Thoracic aorta (tissue), 2 donors: ENCODE data around the gene POLL. TPM values are rescaled to one million over a fixed set of nuclear protein-coding genes. Genes with fewer than 3 reads are reported as not detected.

Experiments used
- ATAC-seq: fragments of 150-250 bp; one replicate; pipeline ENCODE4 v1.8.0; 2017; ENCODE audit warnings: low read depth; ENCODE audit not compliant: insufficient number of reproducible peaks, low FRiP score
- DNase-seq: peaks from one replicate; pipeline ENCODE4 v3.0.0-alpha.2; 2020; ENCODE audit warnings: low spot score
- H3K27ac ChIP-seq, 2 donors: fragments of 200-600 bp; sonication (generic); 1 replicate in 1 of 2; 2 replicates in 1 of 2; pipeline ENCODE4 v1.5.1; 2016; ENCODE audit warnings: mild to moderate bottlenecking in 2 of 2, moderate library complexity in 2 of 2
- H3K27me3 ChIP-seq: fragments of 200-600 bp; sonication (generic); replicated peaks from 2 replicates; pipeline ENCODE4 v1.6.0; 2016; ENCODE audit warnings: mild to moderate bottlenecking; ENCODE audit not compliant: insufficient read depth
- H3K36me3 ChIP-seq: fragments of 200-600 bp; sonication (generic); one replicate; pipeline ENCODE4 v1.5.1; 2016
- H3K4me1 ChIP-seq, 2 donors: fragments of 200-600 bp; sonication (generic); 1 replicate in 1 of 2; 2 replicates in 1 of 2; pipeline versions ENCODE4 v1.5.1 to v1.6.0; 2016; ENCODE audit warnings: low read depth in 2 of 2, mild to moderate bottlenecking in 1 of 2; ENCODE audit not compliant: control insufficient read depth in 1 of 2
- H3K4me3 ChIP-seq: fragments of 200-600 bp; sonication (generic); 2 replicates; pipeline ENCODE4 v1.5.1; 2016; ENCODE audit warnings: mild to moderate bottlenecking
- H3K9me3 ChIP-seq: fragments of 200-600 bp; sonication (generic); 2 replicates; pipeline ENCODE4 v1.5.1; 2016
- CTCF ChIP-seq: fragments of 200-600 bp; sonication (generic); IDR thresholded peaks from one replicate; pipeline ENCODE4 v1.5.1; 2019; ENCODE audit warnings: antibody characterized with exemption
- total RNA-seq, 2 donors: library from RNA; depleted of rRNA; stranded (reverse); fragments of >200 nt; gene quantifications; one replicate each; pipeline versions ENCODE4 v1.1.0 to v1.2.3, GENCODE V29; 2016

POLL gene
- total RNA-seq, 2 donors from 2014 or later, result 22.3 to 37.0 TPM

GRCh38 chr10:101625821-101626412 is 37.9 kb upstream of the POLL start:
- Histone ChIP-seq H3K4me3 (no peak overlapping the region), H3K4me1 (no peaks in the 10 kb centered on the region), H3K27me3 (no peaks in the 10 kb centered on the region), H3K27ac (no peak overlapping the region), H3K36me3 (peaks cover 29% of the 10 kb centered on the region), H3K9me3 (no peaks in the 10 kb centered on the region)
- TF ChIP-seq CTCF, result no peak
- DNase-seq, result no peak
- ATAC-seq, result no peak

GRCh38 chr10:101624526-101625102 is 36.6 kb upstream of the POLL start:
- Histone ChIP-seq H3K36me3 (peaks cover 30% of the 10 kb centered on the region), H3K27ac (no peak overlapping the region), H3K4me1 (no peaks in the 10 kb centered on the region), H3K9me3 (no peaks in the 10 kb centered on the region), H3K27me3 (no peaks in the 10 kb centered on the region), H3K4me3 (no peak overlapping the region)
- no peak for TF ChIP-seq CTCF
- ATAC-seq, result no peak
- DNase-seq, result no peak

- ATAC-seq (no peak), DNase-seq (no peak)
- Histone ChIP-seq H3K9me3 (no peaks in the 10 kb centered on the region), H3K4me1 (no peaks in the 10 kb centered on the region), H3K4me3 (no peak overlapping the region), H3K27ac (no peak overlapping the region), H3K36me3 (peaks cover 29% of the 10 kb centered on the region), H3K27me3 (no peaks in the 10 kb centered on the region)
- no peak for TF ChIP-seq CTCF
These were observed 35.5 kb upstream of the POLL start for GRCh38 chr10:101623528-101623927.

GRCh38 chr10:101619983-101620382 is 31.9 kb upstream of the POLL start:
- Histone ChIP-seq H3K36me3 (peaks cover 33% of the 10 kb centered on the region), H3K4me1 (no peaks in the 10 kb centered on the region), H3K27ac (no peak overlapping the region), H3K27me3 (no peaks in the 10 kb centered on the region), H3K9me3 (no peaks in the 10 kb centered on the region), H3K4me3 (no peak overlapping the region)
- ATAC-seq, result no peak
- TF ChIP-seq CTCF, result no peak
- DNase-seq, result no peak

GRCh38 chr10:101618871-101619270 is 30.8 kb upstream of the POLL start:
- Histone ChIP-seq H3K4me3 (no peak overlapping the region), H3K36me3 (peaks cover 29% of the 10 kb centered on the region), H3K27ac (no peak overlapping the region), H3K9me3 (no peaks in the 10 kb centered on the region), H3K27me3 (no peaks in the 10 kb centered on the region), H3K4me1 (no peaks in the 10 kb centered on the region)
- no peak for TF ChIP-seq CTCF
- ATAC-seq (no peak), DNase-seq (no peak)
